ENCODE results near the gene ZBTB33.

The ZBTB33 gene

GRCh38 chrX:120262859-120263708 is 12.5 kb downstream of the ZBTB33 start:
- DNase-seq (ENCODE audit: low read depth) = no peak

- DNase-seq (ENCODE audit: low read depth) = no peak
Measured at GRCh38 chrX:120264341-120264740, 13.7 kb downstream of the ZBTB33 start.

GRCh38 chrX:120269373-120270035 is 18.9 kb downstream of the ZBTB33 start:
- peak; percentile 52 for DNase-seq (ENCODE audit: low read depth)

- no peak for DNase-seq (ENCODE audit: low read depth)
Measured at GRCh38 chrX:120270567-120270966, 20.0 kb downstream of the ZBTB33 start.

GRCh38 chrX:120271218-120271617 is 20.6 kb downstream of the ZBTB33 start:
- no peak for DNase-seq (ENCODE audit: low read depth)

- no peak for DNase-seq (ENCODE audit: low read depth)
Measured at GRCh38 chrX:120274145-120274544, 23.5 kb downstream of the ZBTB33 start.

- DNase-seq (ENCODE audit: low read depth) = no peak
Measured at GRCh38 chrX:120274958-120275357, 24.3 kb downstream of the ZBTB33 start.

- DNase-seq (ENCODE audit: low read depth) = no peak
Measured at GRCh38 chrX:120281021-120281624, 30.5 kb downstream of the ZBTB33 start.

- no peak for DNase-seq (ENCODE audit: low read depth)
Measured at GRCh38 chrX:120281761-120282160, 31.1 kb downstream of the ZBTB33 start.

- DNase-seq (ENCODE audit: low read depth) = no peak
Measured at GRCh38 chrX:120282697-120283096, 32.1 kb downstream of the ZBTB33 start.

- no peak for DNase-seq (ENCODE audit: low read depth)
Measured at GRCh38 chrX:120286733-120287512, 36.3 kb downstream of the ZBTB33 start.

GRCh38 chrX:120287513-120288112 is 37.0 kb downstream of the ZBTB33 start:
- no peak for DNase-seq (ENCODE audit: low read depth)

- no peak for DNase-seq (ENCODE audit: low read depth)
Measured at GRCh38 chrX:120290107-120290506, 39.5 kb downstream of the ZBTB33 start.

GRCh38 chrX:120291211-120291610 is 40.6 kb downstream of the ZBTB33 start:
- no peak for DNase-seq (ENCODE audit: low read depth)

GRCh38 chrX:120293015-120293414 is 42.4 kb downstream of the ZBTB33 start:
- DNase-seq (ENCODE audit: low read depth) = no peak

- no peak for DNase-seq (ENCODE audit: low read depth)
Measured at GRCh38 chrX:120294651-120295050, 44.0 kb downstream of the ZBTB33 start.

GRCh38 chrX:120297923-120298322 is 47.3 kb downstream of the ZBTB33 start:
- no peak for DNase-seq (ENCODE audit: low read depth)

- no peak for DNase-seq (ENCODE audit: low read depth)
Measured at GRCh38 chrX:120299928-120300327, 49.3 kb downstream of the ZBTB33 start.

- DNase-seq (ENCODE audit: low read depth) = no peak
Measured at GRCh38 chrX:120301497-120301896, 50.9 kb downstream of the ZBTB33 start.

GRCh38 chrX:120301960-120302359 is 51.3 kb downstream of the ZBTB33 start:
- no peak for DNase-seq (ENCODE audit: low read depth)

- no peak for DNase-seq (ENCODE audit: low read depth)
Measured at GRCh38 chrX:120302434-120302833, 51.8 kb downstream of the ZBTB33 start.

- no peak for DNase-seq (ENCODE audit: low read depth)
Measured at GRCh38 chrX:120304256-120304655, 53.6 kb downstream of the ZBTB33 start.

Measured in fibroblast of gingiva (primary cell).